Skeletal muscle satellite cell (primary cell): ENCODE data around the gene CRACR2A. TPM values are rescaled to one million over a fixed set of nuclear protein-coding genes. Genes with fewer than 3 reads are reported as not detected.

Source experiments
- H3K27me3 ChIP-seq: 2 replicates; pipeline ENCODE4 v1.7.0; 2013; ENCODE audit warnings: low read length; ENCODE audit not compliant: control insufficient read depth, insufficient read depth
- H3K36me3 ChIP-seq: 2 replicates; pipeline ENCODE4 v1.7.0; 2013; ENCODE audit warnings: mild to moderate bottlenecking, control low read depth, low read length; ENCODE audit not compliant: insufficient read depth
- H3K4me1 ChIP-seq: 2 replicates; pipeline ENCODE4 v1.7.0; 2013; ENCODE audit warnings: low read length; ENCODE audit not compliant: control insufficient read depth, insufficient read depth
- H3K4me2 ChIP-seq: 2 replicates; pipeline ENCODE4 v1.7.0; 2013; ENCODE audit warnings: mild to moderate bottlenecking, low read length
- H3K4me3 ChIP-seq: 2 replicates; pipeline ENCODE4 v1.7.0; 2013; ENCODE audit warnings: low read length
- H3K9ac ChIP-seq: 2 replicates; pipeline ENCODE4 v1.7.0; 2013; ENCODE audit warnings: mild to moderate bottlenecking, low read depth, low read length, moderate library complexity
- H3K9me3 ChIP-seq: replicated peaks from 2 replicates; pipeline ENCODE4 v1.7.0; 2013; ENCODE audit warnings: mild to moderate bottlenecking, control low read depth, low read length
- small RNA-seq: library from RNA; depleted of rRNA; stranded (forward); fragments of <200 nt; gene quantifications from one replicate; pipeline ENCODE3, GENCODE V24; 2012

The CRACR2A gene

DNA sequence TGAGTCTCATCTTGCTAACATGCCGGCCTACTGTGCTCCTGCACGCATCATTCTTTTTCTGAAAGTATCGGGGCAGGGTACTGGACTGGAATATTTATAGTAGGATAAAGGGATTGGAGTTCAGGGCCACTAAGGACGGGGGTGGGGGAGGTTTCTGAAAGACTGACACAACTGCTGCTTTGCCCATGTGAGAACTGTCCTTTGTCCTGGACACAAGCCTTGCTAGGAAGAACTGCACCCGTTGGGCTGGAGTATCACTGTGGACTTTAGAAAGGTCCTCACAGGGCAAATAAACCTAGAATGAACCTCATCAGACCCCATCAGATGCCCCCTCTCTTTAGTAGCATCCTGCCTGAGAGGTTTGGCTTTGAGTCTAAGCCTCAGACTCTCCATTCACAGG lies 174.4 kb downstream of the CRACR2A start:
- Histone ChIP-seq H3K9ac (no peak overlapping the region), H3K27me3 (peaks cover 34% of the 10 kb centered on the region), H3K36me3 (no peaks in the 10 kb centered on the region), H3K9me3 (no peaks in the 10 kb centered on the region), H3K4me3 (no peak overlapping the region), H3K4me1 (no peaks in the 10 kb centered on the region), H3K4me2 (no peak overlapping the region)

DNA sequence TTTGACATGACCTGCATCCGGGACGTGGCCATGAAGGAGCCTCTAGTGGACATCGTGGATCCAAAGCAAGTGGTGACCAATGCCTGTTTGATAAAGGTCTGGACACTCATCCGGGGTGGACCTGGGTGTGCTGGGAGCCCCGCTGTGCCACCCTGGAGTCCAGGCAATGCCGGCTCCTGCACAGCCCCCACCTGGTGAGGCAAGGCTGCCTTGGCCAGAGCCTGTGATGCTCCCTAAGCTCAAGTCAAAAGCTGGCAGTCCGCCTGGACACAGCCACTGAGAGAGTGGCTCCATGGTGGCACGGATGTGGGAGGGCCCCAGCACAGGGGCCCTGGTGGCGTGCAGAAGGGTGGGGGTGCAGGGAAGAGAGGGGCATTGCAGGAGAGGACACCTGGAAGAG lies 176.0 kb downstream of the CRACR2A start:
- Histone ChIP-seq H3K27me3 (peaks cover 41% of the 10 kb centered on the region), H3K4me2 (no peak overlapping the region), H3K4me3 (no peak overlapping the region), H3K36me3 (no peaks in the 10 kb centered on the region), H3K9ac (no peak overlapping the region), H3K4me1 (no peaks in the 10 kb centered on the region), H3K9me3 (no peaks in the 10 kb centered on the region)

DNA sequence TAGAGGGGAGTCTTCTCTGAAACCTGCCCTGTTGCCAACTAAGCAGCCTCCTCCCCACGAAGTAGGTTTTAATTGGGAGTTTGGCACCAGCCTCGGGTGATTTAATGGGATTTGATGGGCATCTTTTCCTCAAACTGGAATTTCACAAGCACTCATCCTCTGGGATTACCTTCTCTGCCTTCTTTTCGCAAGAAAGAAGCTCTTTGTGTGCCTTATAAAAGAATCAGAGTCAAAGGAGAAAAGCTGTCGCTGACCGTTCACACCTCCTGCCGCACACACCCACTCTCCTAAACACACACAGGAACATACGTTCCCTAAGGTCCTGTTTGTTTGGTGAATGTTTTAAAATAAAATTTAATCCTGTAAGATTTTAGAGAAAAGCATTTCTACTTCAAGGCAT lies 177.9 kb downstream of the CRACR2A start:
- Histone ChIP-seq H3K36me3 (no peaks in the 10 kb centered on the region), H3K4me3 (no peak overlapping the region), H3K4me2 (no peak overlapping the region), H3K4me1 (no peaks in the 10 kb centered on the region), H3K27me3 (peaks cover 46% of the 10 kb centered on the region), H3K9ac (no peak overlapping the region), H3K9me3 (no peaks in the 10 kb centered on the region)

DNA sequence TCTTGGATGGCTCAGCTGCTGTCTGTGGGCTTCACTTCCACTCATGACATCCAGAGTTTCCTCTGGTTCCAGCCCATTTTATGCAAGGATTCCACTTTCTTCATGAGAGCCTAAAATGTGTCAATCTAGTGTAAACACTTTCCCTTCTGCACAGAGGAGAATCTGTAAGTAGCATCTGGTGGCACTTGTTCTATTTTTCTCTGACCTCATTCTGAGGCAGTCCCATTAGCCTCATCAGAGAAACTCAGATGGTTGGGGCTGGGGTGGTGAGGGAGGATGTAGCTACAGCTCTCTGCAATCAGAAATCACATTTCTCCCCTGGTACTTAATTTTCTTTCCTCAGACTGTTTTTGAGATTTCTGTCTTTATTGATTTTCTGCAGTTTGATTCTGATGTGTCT lies 180.3 kb downstream of the CRACR2A start:
- no peak overlapping the region for H3K4me3 ChIP-seq
- no peak overlapping the region for H3K4me2 ChIP-seq
- no peak overlapping the region for H3K9ac ChIP-seq
- H3K36me3 ChIP-seq: no peaks in the 10 kb centered on the region
- no peaks in the 10 kb centered on the region for H3K4me1 ChIP-seq
- peaks cover 47% of the 10 kb centered on the region for H3K27me3 ChIP-seq
- H3K9me3 ChIP-seq: no peaks in the 10 kb centered on the region

DNA sequence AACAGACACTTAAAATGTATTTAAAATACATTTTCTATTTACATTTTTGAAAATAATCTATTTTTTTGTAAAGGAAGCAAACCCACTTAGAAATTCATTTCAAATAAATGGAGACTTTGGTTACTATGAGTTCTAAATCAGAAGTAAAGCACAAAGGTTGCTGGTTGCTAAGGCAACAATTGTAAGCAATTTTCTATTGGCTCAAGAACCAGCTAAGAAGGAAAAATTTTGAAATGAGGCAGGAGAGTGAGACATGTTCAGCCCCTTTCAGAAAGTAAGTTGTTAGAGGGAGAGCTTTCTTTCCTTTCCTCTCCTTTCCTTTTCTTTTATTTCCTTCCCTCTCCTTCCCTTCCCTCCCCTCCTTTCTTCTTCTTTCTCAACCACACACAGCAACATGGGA lies 181.2 kb downstream of the CRACR2A start:
- no peaks in the 10 kb centered on the region for H3K4me1 ChIP-seq
- H3K27me3 ChIP-seq: peaks cover 53% of the 10 kb centered on the region
- no peak overlapping the region for H3K4me2 ChIP-seq
- no peaks in the 10 kb centered on the region for H3K9me3 ChIP-seq
- no peaks in the 10 kb centered on the region for H3K36me3 ChIP-seq
- no peak overlapping the region for H3K9ac ChIP-seq
- no peak overlapping the region for H3K4me3 ChIP-seq

GRCh38 chr12:3571323-3571722 lies 181.6 kb downstream of the CRACR2A start:
- H3K9ac ChIP-seq: no peak overlapping the region
- peaks cover 54% of the 10 kb centered on the region for H3K27me3 ChIP-seq
- no peaks in the 10 kb centered on the region for H3K36me3 ChIP-seq
- no peak overlapping the region for H3K4me3 ChIP-seq
- H3K4me1 ChIP-seq: no peaks in the 10 kb centered on the region
- no peaks in the 10 kb centered on the region for H3K9me3 ChIP-seq
- H3K4me2 ChIP-seq: no peak overlapping the region

- H3K27me3 ChIP-seq: peaks cover 42% of the 10 kb centered on the region
- H3K9me3 ChIP-seq: no peaks in the 10 kb centered on the region
- no peaks in the 10 kb centered on the region for H3K4me1 ChIP-seq
- no peak overlapping the region for H3K4me2 ChIP-seq
- no peaks in the 10 kb centered on the region for H3K36me3 ChIP-seq
- H3K9ac ChIP-seq: no peak overlapping the region
- no peak overlapping the region for H3K4me3 ChIP-seq
Observed at GRCh38 chr12:3568695-3569094, 184.2 kb downstream of the CRACR2A start.

DNA sequence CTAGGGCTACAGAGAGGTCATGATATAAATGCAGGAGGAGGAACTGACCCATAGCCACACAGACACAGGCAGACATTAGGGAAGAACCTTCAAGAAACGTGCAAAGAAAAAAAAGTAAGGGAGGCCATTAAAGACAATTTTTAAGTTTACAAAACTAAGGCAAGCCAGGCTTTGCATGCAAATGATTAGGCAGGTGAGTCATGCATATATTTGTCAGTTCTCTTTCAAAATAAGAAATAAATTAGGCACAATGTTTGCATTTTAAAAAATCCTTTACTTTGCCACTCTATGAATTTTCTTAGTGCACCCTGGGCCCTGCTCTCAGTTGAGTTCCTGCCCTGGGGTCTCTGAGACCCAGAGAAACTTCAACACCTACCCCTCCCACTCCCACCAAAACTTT lies 186.9 kb downstream of the CRACR2A start:
- Histone ChIP-seq H3K4me2 (no peak overlapping the region), H3K27me3 (peaks cover 31% of the 10 kb centered on the region), H3K9ac (no peak overlapping the region), H3K36me3 (no peaks in the 10 kb centered on the region), H3K4me3 (no peak overlapping the region), H3K4me1 (no peaks in the 10 kb centered on the region), H3K9me3 (no peaks in the 10 kb centered on the region)

Small RNA genes within 50 kb of the gene (small RNA-seq; reads per million reads assigned to genes)
- gene RNU6-174P: not detected
